Measurements from ENCODE around the gene STAB1. TPM values are rescaled to one million over a fixed set of nuclear protein-coding genes. Genes with fewer than 3 reads are reported as not detected.
"Not testable (repeated sequence)": the region's sequence is repeated elsewhere in the genome, so short reads cannot be mapped to it uniquely, and the experiment has no call there.

Gene STAB1
- total RNA-seq, 4 donors from 2014 or later, result 76.2 to 167 (median 95.8) TPM

GRCh38 chr3:52525680-52526561, 30.8 kb downstream of the STAB1 start:
- H3K4me1 ChIP-seq, result peaks cover 5 to 50% (median 19%) of the 10 kb centered on the region in 3 donors
- no peaks in the 10 kb centered on the region for H3K27me3 ChIP-seq
- H3K4me3 ChIP-seq, result no peak overlapping the region
- TF ChIP-seq EP300 (IDR thresholded peaks at IDR 0.05) (no peak), POLR2A (IDR thresholded peaks at IDR 0.05) (no peak), POLR2AphosphoS5 (IDR thresholded peaks at IDR 0.05) (no peak)
- TF ChIP-seq, protein P1, sequence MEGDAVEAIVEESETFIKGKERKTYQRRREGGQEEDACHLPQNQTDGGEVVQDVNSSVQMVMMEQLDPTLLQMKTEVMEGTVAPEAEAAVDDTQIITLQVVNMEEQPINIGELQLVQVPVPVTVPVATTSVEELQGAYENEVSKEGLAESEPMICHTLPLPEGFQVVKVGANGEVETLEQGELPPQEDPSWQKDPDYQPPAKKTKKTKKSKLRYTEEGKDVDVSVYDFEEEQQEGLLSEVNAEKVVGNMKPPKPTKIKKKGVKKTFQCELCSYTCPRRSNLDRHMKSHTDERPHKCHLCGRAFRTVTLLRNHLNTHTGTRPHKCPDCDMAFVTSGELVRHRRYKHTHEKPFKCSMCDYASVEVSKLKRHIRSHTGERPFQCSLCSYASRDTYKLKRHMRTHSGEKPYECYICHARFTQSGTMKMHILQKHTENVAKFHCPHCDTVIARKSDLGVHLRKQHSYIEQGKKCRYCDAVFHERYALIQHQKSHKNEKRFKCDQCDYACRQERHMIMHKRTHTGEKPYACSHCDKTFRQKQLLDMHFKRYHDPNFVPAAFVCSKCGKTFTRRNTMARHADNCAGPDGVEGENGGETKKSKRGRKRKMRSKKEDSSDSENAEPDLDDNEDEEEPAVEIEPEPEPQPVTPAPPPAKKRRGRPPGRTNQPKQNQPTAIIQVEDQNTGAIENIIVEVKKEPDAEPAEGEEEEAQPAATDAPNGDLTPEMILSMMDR (IDR thresholded peaks at IDR 0.05), result no peak
- 83 to 88% methylated on average over 2 to 4 of the region's 9 CpGs for WGBS, 2 donors (ENCODE audit: low coverage in 1 of 2)
- H3K36me3 ChIP-seq, result peaks cover 0 to 70% of the 10 kb centered on the region in 2 donors
- no peak for ATAC-seq
- no peaks in the 10 kb centered on the region for H3K9me3 ChIP-seq
- H3K27ac ChIP-seq, result peak overlapping the region in 3 of 4 donors; percentile 39 to 73 (median 61)

DNA sequence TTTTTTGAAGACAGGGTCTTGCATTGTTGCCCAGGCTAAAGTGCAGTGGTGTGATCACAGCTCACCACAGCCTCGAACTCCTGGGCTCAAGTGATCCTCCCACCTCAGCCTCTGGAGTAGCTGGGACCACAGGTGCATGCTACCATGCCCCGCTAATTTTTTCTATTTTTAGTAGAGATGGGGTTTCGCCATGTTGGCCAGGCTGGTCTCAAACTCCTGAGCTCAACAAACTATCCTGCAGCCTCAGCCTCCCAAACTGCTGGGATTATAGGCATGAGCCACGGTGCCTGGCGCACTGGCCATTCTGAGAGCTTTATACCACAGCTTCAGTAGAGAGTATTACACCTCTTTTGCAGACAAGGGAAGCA, 31.5 kb downstream of the STAB1 start:
- not testable (repeated sequence) for H3K27me3 ChIP-seq
- peaks cover 0 to 62% of the 10 kb centered on the region in 2 donors for H3K36me3 ChIP-seq

GRCh38 chr3:52527039-52527731, 32.0 kb downstream of the STAB1 start:
- no peak for ATAC-seq
- Histone ChIP-seq H3K4me1 (peaks cover 5 to 63% (median 31%) of the 10 kb centered on the region in 3 donors), H3K36me3 (peaks cover 0 to 57% of the 10 kb centered on the region in 2 donors), H3K4me3 (no peak overlapping the region), H3K27ac (peak overlapping the region in 2 of 4 donors; percentile 16 to 36), H3K9me3 (no peaks in the 10 kb centered on the region), H3K27me3 (no peaks in the 10 kb centered on the region)
- WGBS, 2 donors (ENCODE audit: low coverage in 1 of 2), result 100% methylated on average over 1 of the region's 14 CpGs; no CpG with 5 or more reads in 1 of the 2 donors
- TF ChIP-seq, protein P1 (IDR thresholded peaks at IDR 0.05), result no peak
- TF ChIP-seq EP300 (IDR thresholded peaks at IDR 0.05) (no peak), POLR2AphosphoS5 (IDR thresholded peaks at IDR 0.05) (no peak), POLR2A (IDR thresholded peaks at IDR 0.05) (no peak)

More for the DNA sequence above, 31.5 kb downstream of the STAB1 start:
- 89 to 98% methylated on average over 3 to 5 of the region's 5 CpGs for WGBS, 2 donors (ENCODE audit: low coverage in 1 of 2)
- H3K9me3 ChIP-seq, H3K4me3 ChIP-seq, ATAC-seq: not testable (repeated sequence)
- Histone ChIP-seq H3K4me1 (peaks cover 5 to 57% (median 26%) of the 10 kb centered on the region in 3 donors), H3K27ac (peak overlapping the region in 2 of 4 donors; percentile 36 to 39)

DNA sequence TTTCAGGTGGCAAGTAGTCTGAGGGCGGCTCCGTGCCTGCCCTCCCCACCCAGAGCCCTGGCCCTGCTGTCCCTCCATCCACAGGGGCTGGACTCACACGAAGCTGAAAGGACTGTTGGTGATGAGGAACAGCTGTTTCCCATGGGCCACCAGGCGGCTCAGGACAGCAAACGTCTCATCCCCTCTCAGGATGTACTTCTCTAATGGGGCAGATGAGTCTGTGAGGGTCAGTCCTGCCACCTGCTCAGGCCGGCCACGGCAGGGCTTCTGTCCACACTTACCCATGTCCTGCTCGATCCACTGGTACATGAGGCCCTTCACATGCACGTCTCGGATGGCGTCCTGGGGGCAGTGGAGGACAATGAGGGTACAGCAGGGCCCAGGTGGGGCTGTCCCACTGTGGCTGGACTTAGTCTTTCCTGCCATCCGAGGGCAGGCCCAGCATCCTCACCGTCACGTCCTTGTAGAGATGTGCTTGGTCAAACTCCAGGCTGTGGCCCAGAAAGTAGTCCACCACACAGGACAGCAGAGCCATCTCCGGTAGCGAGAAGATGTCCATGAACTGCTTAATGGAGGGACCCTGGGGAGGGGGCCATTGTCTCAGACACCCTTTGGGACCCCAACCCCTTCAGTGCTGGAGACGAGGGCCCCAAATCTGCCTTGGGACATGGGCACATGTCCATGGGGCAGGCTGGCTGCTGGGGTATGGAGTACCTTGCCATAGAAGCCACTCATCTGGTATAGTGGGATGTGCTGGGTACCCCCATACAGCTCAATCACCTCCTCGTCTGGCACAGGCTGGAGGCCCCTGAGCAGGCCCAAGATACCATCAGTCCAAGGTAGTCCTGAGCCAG, 32.8 kb downstream of the STAB1 start:
- no peak for ATAC-seq
- WGBS, 2 donors (ENCODE audit: low coverage in 1 of 2), result 40% methylated on average over 1 of the region's 18 CpGs; no CpG with 5 or more reads in 1 of the 2 donors
- Histone ChIP-seq H3K36me3 (peaks cover 0 to 53% of the 10 kb centered on the region in 2 donors), H3K27me3 (no peaks in the 10 kb centered on the region), H3K9me3 (no peaks in the 10 kb centered on the region), H3K27ac (peak overlapping the region in 1 of 4 donors; percentile 81), H3K4me1 (peaks cover 5 to 70% (median 37%) of the 10 kb centered on the region in 3 donors), H3K4me3 (no peak overlapping the region)
- TF ChIP-seq, protein P1 (IDR thresholded peaks at IDR 0.05), result no peak
- TF ChIP-seq POLR2A (IDR thresholded peaks at IDR 0.05) (no peak), EP300 (IDR thresholded peaks at IDR 0.05) (no peak), POLR2AphosphoS5 (IDR thresholded peaks at IDR 0.05) (no peak)
